Measurements from ENCODE around the gene RPRML. TPM values are rescaled to one million over a fixed set of nuclear protein-coding genes. Genes with fewer than 3 reads are reported as not detected.
"Not testable (repeated sequence)": the region's sequence is repeated elsewhere in the genome, so short reads cannot be mapped to it uniquely, and the experiment has no call there.

RPRML gene
- total and polyA plus RNA-seq, 4 donors, result 0.06 TPM; not detected in 3

DNA sequence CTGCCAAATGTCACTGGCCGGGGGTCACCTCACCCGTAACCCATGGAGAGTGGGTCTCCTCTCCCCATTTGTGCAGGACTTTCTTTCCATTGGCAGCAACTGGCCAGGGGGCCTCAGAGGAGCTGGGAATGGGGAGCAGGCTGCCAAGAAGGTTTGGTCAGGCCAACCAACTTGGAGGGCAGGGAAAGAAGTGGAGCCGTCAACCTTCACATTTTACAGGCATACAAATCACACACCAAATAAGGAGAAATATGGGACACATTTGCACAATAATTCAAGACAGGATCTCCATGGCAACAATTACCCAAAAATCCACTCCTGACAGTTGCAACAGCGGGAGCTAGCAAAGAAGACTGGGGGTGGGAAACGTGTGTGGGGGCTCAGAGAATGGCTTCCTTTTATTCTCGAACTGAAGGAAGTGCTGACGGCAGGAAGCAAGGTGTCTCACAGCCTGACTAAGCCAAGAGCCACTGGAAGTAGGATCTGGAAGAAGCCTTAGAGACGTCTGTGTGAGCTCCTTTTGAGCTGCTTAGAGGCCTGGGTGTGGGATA lies 20.9 kb downstream of the RPRML start:
- no peak for TF ChIP-seq TAF1 (conservative IDR thresholded peaks at IDR 0.05)
- TF ChIP-seq, protein P1, sequence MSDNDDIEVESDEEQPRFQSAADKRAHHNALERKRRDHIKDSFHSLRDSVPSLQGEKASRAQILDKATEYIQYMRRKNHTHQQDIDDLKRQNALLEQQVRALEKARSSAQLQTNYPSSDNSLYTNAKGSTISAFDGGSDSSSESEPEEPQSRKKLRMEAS (IDR thresholded peaks at IDR 0.05), result no peak
- no peak overlapping the region for H3K9ac ChIP-seq (ENCODE audit: low read depth in 1 of 2, low read length in 2 of 2)
- no peak for DNase-seq (ENCODE audit: low spot score)
- no peak overlapping the region for H3K27ac ChIP-seq (ENCODE audit: low read depth in 1 of 2, low read length in 2 of 2)
- H3K4me3 ChIP-seq (ENCODE audit: low read depth in 1 of 3, low read length in 3 of 3), result no peak overlapping the region
- no peaks in the 10 kb centered on the region for H3K36me3 ChIP-seq (ENCODE audit: control insufficient read depth in 4 of 4, insufficient read depth in 3 of 4, low read depth in 1 of 4, low read length in 3 of 4)
- no peaks in the 10 kb centered on the region for H3K4me1 ChIP-seq (ENCODE audit: control insufficient read depth in 4 of 4, insufficient read depth in 4 of 4, low read length in 3 of 4)
- H3K27me3 ChIP-seq (ENCODE audit: control insufficient read depth in 4 of 4, insufficient read depth in 4 of 4, low read length in 3 of 4), result no peaks in the 10 kb centered on the region
- peaks cover 0 to 2% (median 0%) of the 10 kb centered on the region in 4 donors for H3K9me3 ChIP-seq (ENCODE audit: control insufficient read depth in 4 of 4, low read length in 3 of 4)
- 76% methylated on average over 8 of the region's 8 CpGs for WGBS

DNA sequence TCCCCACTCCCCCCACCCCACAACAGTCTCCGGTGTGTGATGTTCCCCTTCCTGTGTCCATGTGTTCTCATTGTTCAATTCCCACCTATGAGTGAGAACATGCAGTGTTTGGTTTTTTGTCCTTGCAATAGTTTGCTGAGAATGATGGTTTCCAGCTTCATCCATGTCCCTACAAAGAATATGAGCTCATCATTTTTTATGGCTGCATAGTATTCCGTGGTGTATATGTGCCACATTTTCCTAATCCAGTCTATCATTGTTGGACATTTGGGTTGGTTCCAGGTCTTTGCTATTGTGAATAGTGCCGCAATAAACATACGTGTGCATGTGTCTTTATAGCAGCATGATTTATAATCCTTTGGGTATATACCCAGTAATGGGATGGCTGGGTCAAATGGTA lies 25.9 kb downstream of the RPRML start:
- H3K4me3 ChIP-seq (ENCODE audit: low read depth in 1 of 3, low read length in 3 of 3); DNase-seq (ENCODE audit: low spot score): not testable (repeated sequence)

DNA sequence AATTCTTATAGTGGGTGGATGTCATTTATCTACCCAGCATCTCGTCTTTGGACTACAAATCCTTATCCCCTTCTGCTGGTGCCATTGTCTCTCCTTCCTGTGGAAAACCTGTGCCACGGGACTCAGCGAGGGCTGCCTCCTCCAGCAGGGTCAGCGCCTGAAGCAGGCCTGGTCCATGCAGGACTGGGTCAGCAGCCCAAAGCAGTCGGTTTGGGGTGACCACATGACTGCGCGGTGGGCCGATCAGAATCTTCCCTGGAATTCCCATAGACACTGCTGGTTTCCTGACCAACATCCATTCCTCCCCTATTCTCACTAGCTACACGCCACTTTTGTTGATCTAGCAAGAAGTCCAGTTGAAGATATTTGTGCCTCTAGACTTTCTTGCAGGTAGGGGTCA lies 26.9 kb downstream of the RPRML start:
- H3K4me1 ChIP-seq (ENCODE audit: control insufficient read depth in 4 of 4, insufficient read depth in 4 of 4, low read length in 3 of 4), result no peaks in the 10 kb centered on the region

More for the DNA sequence above, 25.9 kb downstream of the RPRML start:
- not testable (repeated sequence) for H3K9me3 ChIP-seq (ENCODE audit: control insufficient read depth in 4 of 4, low read length in 3 of 4); H3K36me3 ChIP-seq (ENCODE audit: control insufficient read depth in 4 of 4, insufficient read depth in 3 of 4, low read depth in 1 of 4, low read length in 3 of 4); H3K27me3 ChIP-seq (ENCODE audit: control insufficient read depth in 4 of 4, insufficient read depth in 4 of 4, low read length in 3 of 4); H3K27ac ChIP-seq (ENCODE audit: low read depth in 1 of 2, low read length in 2 of 2); H3K4me1 ChIP-seq (ENCODE audit: control insufficient read depth in 4 of 4, insufficient read depth in 4 of 4, low read length in 3 of 4); H3K9ac ChIP-seq (ENCODE audit: low read depth in 1 of 2, low read length in 2 of 2)
- 71% methylated on average over 2 of the region's 4 CpGs for WGBS

More for the DNA sequence above, 26.9 kb downstream of the RPRML start:
- TF ChIP-seq TAF1 (conservative IDR thresholded peaks at IDR 0.05) (no peak), FOXA1 (IDR thresholded peaks at IDR 0.05) (no peak), SP1 (IDR thresholded peaks at IDR 0.05) (no peak), EGR1 (IDR thresholded peaks at IDR 0.05; ENCODE audit: low read depth in 2 of 2) (no peak), HNF4G (IDR thresholded peaks at IDR 0.05) (no peak), HNF4A (conservative IDR thresholded peaks at IDR 0.05) (no peak), NR2F2 (IDR thresholded peaks at IDR 0.05) (no peak), YY1 (IDR thresholded peaks at IDR 0.05) (no peak), RAD21 (IDR thresholded peaks at IDR 0.05) (no peak)
- TF ChIP-seq, protein P2, sequence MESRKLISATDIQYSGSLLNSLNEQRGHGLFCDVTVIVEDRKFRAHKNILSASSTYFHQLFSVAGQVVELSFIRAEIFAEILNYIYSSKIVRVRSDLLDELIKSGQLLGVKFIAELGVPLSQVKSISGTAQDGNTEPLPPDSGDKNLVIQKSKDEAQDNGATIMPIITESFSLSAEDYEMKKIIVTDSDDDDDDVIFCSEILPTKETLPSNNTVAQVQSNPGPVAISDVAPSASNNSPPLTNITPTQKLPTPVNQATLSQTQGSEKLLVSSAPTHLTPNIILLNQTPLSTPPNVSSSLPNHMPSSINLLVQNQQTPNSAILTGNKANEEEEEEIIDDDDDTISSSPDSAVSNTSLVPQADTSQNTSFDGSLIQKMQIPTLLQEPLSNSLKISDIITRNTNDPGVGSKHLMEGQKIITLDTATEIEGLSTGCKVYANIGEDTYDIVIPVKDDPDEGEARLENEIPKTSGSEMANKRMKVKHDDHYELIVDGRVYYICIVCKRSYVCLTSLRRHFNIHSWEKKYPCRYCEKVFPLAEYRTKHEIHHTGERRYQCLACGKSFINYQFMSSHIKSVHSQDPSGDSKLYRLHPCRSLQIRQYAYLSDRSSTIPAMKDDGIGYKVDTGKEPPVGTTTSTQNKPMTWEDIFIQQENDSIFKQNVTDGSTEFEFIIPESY (IDR thresholded peaks at IDR 0.05), result no peak
- TF ChIP-seq, protein P1 (IDR thresholded peaks at IDR 0.05), result no peak
- TF ChIP-seq, protein P3, sequence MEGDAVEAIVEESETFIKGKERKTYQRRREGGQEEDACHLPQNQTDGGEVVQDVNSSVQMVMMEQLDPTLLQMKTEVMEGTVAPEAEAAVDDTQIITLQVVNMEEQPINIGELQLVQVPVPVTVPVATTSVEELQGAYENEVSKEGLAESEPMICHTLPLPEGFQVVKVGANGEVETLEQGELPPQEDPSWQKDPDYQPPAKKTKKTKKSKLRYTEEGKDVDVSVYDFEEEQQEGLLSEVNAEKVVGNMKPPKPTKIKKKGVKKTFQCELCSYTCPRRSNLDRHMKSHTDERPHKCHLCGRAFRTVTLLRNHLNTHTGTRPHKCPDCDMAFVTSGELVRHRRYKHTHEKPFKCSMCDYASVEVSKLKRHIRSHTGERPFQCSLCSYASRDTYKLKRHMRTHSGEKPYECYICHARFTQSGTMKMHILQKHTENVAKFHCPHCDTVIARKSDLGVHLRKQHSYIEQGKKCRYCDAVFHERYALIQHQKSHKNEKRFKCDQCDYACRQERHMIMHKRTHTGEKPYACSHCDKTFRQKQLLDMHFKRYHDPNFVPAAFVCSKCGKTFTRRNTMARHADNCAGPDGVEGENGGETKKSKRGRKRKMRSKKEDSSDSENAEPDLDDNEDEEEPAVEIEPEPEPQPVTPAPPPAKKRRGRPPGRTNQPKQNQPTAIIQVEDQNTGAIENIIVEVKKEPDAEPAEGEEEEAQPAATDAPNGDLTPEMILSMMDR (IDR thresholded peaks at IDR 0.05; ENCODE audit: low read depth, low read length, missing input control), result no peak
- TF ChIP-seq, protein P4, sequence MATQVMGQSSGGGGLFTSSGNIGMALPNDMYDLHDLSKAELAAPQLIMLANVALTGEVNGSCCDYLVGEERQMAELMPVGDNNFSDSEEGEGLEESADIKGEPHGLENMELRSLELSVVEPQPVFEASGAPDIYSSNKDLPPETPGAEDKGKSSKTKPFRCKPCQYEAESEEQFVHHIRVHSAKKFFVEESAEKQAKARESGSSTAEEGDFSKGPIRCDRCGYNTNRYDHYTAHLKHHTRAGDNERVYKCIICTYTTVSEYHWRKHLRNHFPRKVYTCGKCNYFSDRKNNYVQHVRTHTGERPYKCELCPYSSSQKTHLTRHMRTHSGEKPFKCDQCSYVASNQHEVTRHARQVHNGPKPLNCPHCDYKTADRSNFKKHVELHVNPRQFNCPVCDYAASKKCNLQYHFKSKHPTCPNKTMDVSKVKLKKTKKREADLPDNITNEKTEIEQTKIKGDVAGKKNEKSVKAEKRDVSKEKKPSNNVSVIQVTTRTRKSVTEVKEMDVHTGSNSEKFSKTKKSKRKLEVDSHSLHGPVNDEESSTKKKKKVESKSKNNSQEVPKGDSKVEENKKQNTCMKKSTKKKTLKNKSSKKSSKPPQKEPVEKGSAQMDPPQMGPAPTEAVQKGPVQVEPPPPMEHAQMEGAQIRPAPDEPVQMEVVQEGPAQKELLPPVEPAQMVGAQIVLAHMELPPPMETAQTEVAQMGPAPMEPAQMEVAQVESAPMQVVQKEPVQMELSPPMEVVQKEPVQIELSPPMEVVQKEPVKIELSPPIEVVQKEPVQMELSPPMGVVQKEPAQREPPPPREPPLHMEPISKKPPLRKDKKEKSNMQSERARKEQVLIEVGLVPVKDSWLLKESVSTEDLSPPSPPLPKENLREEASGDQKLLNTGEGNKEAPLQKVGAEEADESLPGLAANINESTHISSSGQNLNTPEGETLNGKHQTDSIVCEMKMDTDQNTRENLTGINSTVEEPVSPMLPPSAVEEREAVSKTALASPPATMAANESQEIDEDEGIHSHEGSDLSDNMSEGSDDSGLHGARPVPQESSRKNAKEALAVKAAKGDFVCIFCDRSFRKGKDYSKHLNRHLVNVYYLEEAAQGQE (IDR thresholded peaks at IDR 0.05), result no peak
- TF ChIP-seq, protein P5, sequence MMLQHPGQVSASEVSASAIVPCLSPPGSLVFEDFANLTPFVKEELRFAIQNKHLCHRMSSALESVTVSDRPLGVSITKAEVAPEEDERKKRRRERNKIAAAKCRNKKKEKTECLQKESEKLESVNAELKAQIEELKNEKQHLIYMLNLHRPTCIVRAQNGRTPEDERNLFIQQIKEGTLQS (IDR thresholded peaks at IDR 0.05), result no peak
- no peak overlapping the region for H3K27ac ChIP-seq (ENCODE audit: low read depth in 1 of 2, low read length in 2 of 2)
- H3K36me3 ChIP-seq (ENCODE audit: control insufficient read depth in 4 of 4, insufficient read depth in 3 of 4, low read depth in 1 of 4, low read length in 3 of 4), result peaks cover 0 to 4% (median 0%) of the 10 kb centered on the region in 4 donors
- 76% methylated on average over 9 of the region's 9 CpGs for WGBS
- DNase-seq (ENCODE audit: low spot score), result no peak
- H3K9me3 ChIP-seq (ENCODE audit: control insufficient read depth in 4 of 4, low read length in 3 of 4), result no peaks in the 10 kb centered on the region
- no peaks in the 10 kb centered on the region for H3K27me3 ChIP-seq (ENCODE audit: control insufficient read depth in 4 of 4, insufficient read depth in 4 of 4, low read length in 3 of 4)
- no peak overlapping the region for H3K4me3 ChIP-seq (ENCODE audit: low read depth in 1 of 3, low read length in 3 of 3)
- no peak overlapping the region for H3K9ac ChIP-seq (ENCODE audit: low read depth in 1 of 2, low read length in 2 of 2)

Data from liver (tissue), 9 donors.